Endometrial microvascular endothelial cells (primary cell): Measurements from ENCODE around the gene TMEM156. TPM values are rescaled to one million over a fixed set of nuclear protein-coding genes. Genes with fewer than 3 reads are reported as not detected.

Source experiments
- total RNA-seq: library from RNA; depleted of rRNA; stranded (reverse); fragments of >200 nt; gene quantifications from one replicate; pipeline ENCODE4 v1.2.3, GENCODE V29; 2015; ENCODE audit errors: inconsistent ontology term

The TMEM156 gene
- total RNA-seq, 1 donor from 2014 or later, result 4.7 TPM

Other genes starting within 250 kb of the TMEM156 start
- not detected for gene TLR10, start 249.4 kb downstream of the TMEM156 start, total RNA-seq
- 2.7 TPM for gene TLR1, start 227.6 kb downstream of the TMEM156 start, total RNA-seq
- gene TLR6, start 175.6 kb downstream of the TMEM156 start, total RNA-seq, result 1.5 TPM
- gene FAM114A1, start 164.6 kb downstream of the TMEM156 start, total RNA-seq, result 115 TPM
- 73.3 TPM for gene KLHL5, start 29.8 kb upstream of the TMEM156 start, total RNA-seq
- 17.0 TPM for gene WDR19, start 150.1 kb upstream of the TMEM156 start, total RNA-seq